KMS-11 (cell line): Measurements from ENCODE around the gene OR12D1.

Experiments used
- H2AFZ ChIP-seq: fragments of 200-600 bp; sonication (generic); 2 replicates; pipeline ENCODE4 v1.6.1; 2016; ENCODE audit warnings: antibody characterized with exemption, mixed run types, low read depth
- H3K27ac ChIP-seq: fragments of 200-600 bp; sonication (generic); 2 replicates; pipeline ENCODE4 v1.6.1; 2016; ENCODE audit warnings: mild to moderate bottlenecking, mixed run types
- H3K27me3 ChIP-seq: fragments of 200-600 bp; sonication (generic); 2 replicates; pipeline ENCODE4 v1.6.1; 2017; ENCODE audit warnings: mild to moderate bottlenecking, low read depth, mixed run types, moderate library complexity; ENCODE audit not compliant: insufficient read depth
- H3K36me3 ChIP-seq: fragments of 200-600 bp; sonication (generic); 2 replicates; pipeline ENCODE4 v1.6.1; 2017; ENCODE audit warnings: mild to moderate bottlenecking, mixed run types; ENCODE audit not compliant: insufficient read depth
- H3K4me1 ChIP-seq: fragments of 200-600 bp; sonication (generic); 2 replicates; pipeline ENCODE4 v1.6.1; 2016; ENCODE audit warnings: mild to moderate bottlenecking, low read depth, mixed run types; ENCODE audit not compliant: poor library complexity, severe bottlenecking
- H3K4me2 ChIP-seq: fragments of 200-600 bp; sonication (generic); 2 replicates; pipeline ENCODE4 v1.7.0; 2016; ENCODE audit warnings: mild to moderate bottlenecking, mixed run types
- H3K4me3 ChIP-seq: fragments of 200-600 bp; sonication (generic); IDR thresholded peaks from 2 replicates; pipeline ENCODE4 v1.6.1; 2017; ENCODE audit warnings: low read depth, low read length, mixed read lengths; ENCODE audit not compliant: insufficient read depth
- H3K79me2 ChIP-seq: fragments of 200-600 bp; sonication (generic); 2 replicates; pipeline ENCODE4 v1.6.1; 2016; ENCODE audit warnings: low read depth, mixed run types; ENCODE audit not compliant: insufficient read depth
- H3K9ac ChIP-seq: fragments of 200-600 bp; sonication (generic); 2 replicates; pipeline ENCODE4 v1.6.1; 2016; ENCODE audit warnings: mild to moderate bottlenecking, mixed run types
- H4K20me1 ChIP-seq: fragments of 200-600 bp; sonication (generic); 2 replicates; pipeline ENCODE4 v1.6.1; 2016; ENCODE audit warnings: mild to moderate bottlenecking, mixed run types; ENCODE audit not compliant: insufficient read depth
- CTCF ChIP-seq: fragments of 200-600 bp; sonication (generic); conservative IDR thresholded peaks from 2 replicates; pipeline ENCODE4 v1.6.1; 2017; ENCODE audit warnings: low read depth, mild to moderate bottlenecking, antibody characterized with exemption, low read length, moderate library complexity, mixed read lengths

Gene OR12D1

DNA sequence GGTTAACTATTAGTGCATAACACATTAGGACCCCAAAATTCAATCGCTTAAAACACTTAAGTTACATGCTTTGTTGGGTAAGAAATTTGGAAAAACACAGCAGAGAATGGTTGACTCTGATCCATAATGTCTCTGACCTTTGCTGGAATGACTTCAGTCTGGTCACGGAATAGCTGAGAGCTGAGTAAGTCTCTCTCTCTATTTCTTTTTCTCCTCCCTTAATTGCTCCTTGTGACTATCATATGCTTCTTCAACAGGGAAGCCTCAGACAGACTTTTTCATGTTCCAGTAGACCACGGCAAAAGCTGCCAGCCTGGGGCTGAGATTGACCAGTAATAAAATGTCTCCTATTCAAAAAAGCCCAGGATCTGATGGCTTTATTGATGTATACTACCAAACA is 4.8 kb downstream of the OR12D1 start:
- no peak overlapping the region for H3K9ac ChIP-seq
- no peak overlapping the region for H3K4me2 ChIP-seq
- H3K27me3 ChIP-seq: no peaks in the 10 kb centered on the region
- H3K27ac ChIP-seq: no peak overlapping the region
- no peak overlapping the region for H2AFZ ChIP-seq
- H3K79me2 ChIP-seq: no peaks in the 10 kb centered on the region
- no peaks in the 10 kb centered on the region for H3K4me1 ChIP-seq
- H3K36me3 ChIP-seq: no peaks in the 10 kb centered on the region
- H3K4me3 ChIP-seq: no peak overlapping the region
- TF ChIP-seq CTCF: no peak
- no peaks in the 10 kb centered on the region for H4K20me1 ChIP-seq

DNA sequence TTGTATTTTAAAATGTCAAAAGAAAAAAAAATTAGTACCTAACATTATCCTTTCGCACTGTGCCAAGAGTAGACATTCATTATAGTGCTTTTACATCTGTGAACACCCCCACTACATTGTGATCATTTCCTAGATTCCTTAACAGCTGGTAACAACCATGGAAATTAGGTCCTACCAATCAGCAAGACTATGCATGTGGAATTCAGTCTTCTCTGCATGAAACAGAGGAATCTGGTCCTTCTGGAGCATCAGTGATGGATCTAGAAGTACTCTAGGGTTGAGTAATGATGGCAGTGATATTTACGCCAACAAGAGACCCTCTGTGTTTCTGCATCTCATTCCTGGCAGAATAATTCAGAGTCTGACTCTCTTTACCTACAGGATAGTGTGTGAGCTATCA is 9.4 kb downstream of the OR12D1 start:
- Histone ChIP-seq H3K4me1 (no peaks in the 10 kb centered on the region), H3K4me2 (no peak overlapping the region), H3K27ac (no peak overlapping the region)

GRCh38 chr6:29424575-29424974 is 9.8 kb downstream of the OR12D1 start:
- H3K4me2 ChIP-seq: no peak overlapping the region
- no peak for TF ChIP-seq CTCF
- H3K79me2 ChIP-seq: no peaks in the 10 kb centered on the region

More for the DNA sequence above, 9.4 kb downstream of the OR12D1 start:
- H2AFZ ChIP-seq: no peak overlapping the region
- H3K4me3 ChIP-seq: no peak overlapping the region
- no peaks in the 10 kb centered on the region for H3K27me3 ChIP-seq
- H3K9ac ChIP-seq: no peak overlapping the region
- no peaks in the 10 kb centered on the region for H3K36me3 ChIP-seq
- H3K79me2 ChIP-seq: no peaks in the 10 kb centered on the region
- no peak for TF ChIP-seq CTCF
- H4K20me1 ChIP-seq: no peaks in the 10 kb centered on the region

GRCh38 chr6:29425075-29425474 is 10.3 kb downstream of the OR12D1 start:
- no peak overlapping the region for H2AFZ ChIP-seq
- no peaks in the 10 kb centered on the region for H3K27me3 ChIP-seq
- H3K36me3 ChIP-seq: no peaks in the 10 kb centered on the region
- H3K27ac ChIP-seq: no peak overlapping the region
- H3K4me3 ChIP-seq: no peak overlapping the region
- no peak overlapping the region for H3K9ac ChIP-seq
- no peaks in the 10 kb centered on the region for H3K4me1 ChIP-seq
- H4K20me1 ChIP-seq: no peaks in the 10 kb centered on the region
- TF ChIP-seq CTCF: no peak
- no peak overlapping the region for H3K4me2 ChIP-seq
- H3K79me2 ChIP-seq: no peaks in the 10 kb centered on the region

More at GRCh38 chr6:29424575-29424974, 9.8 kb downstream of the OR12D1 start:
- Histone ChIP-seq H3K9ac (no peak overlapping the region), H3K36me3 (no peaks in the 10 kb centered on the region), H3K27ac (no peak overlapping the region), H2AFZ (no peak overlapping the region), H3K4me3 (no peak overlapping the region), H3K27me3 (no peaks in the 10 kb centered on the region), H3K4me1 (no peaks in the 10 kb centered on the region), H4K20me1 (no peaks in the 10 kb centered on the region)
